Tibial nerve (tissue), 3 donors: ENCODE measurements around the gene NBEA.

ENCODE experiments used
- CTCF ChIP-seq, 5 experiments: fragments of 200-600 bp in 3 of 5; fragments of 450-650 bp in 2 of 5; sonication (generic) in 3 of 5; IDR thresholded peaks; one replicate each; pipeline ENCODE4 v1.5.1; 2016 to 2019; ENCODE audit warnings: antibody characterized with exemption in 5 of 5, mild to moderate bottlenecking in 3 of 5, moderate library complexity in 2 of 5
- POLR2A ChIP-seq, 2 donors: fragments of 450-650 bp; IDR thresholded peaks; one replicate each; pipeline ENCODE4 v1.6.1; 2017; ENCODE audit warnings: antibody characterized with exemption in 2 of 2, mild to moderate bottlenecking in 2 of 2, moderate library complexity in 2 of 2

- TF ChIP-seq CTCF (IDR thresholded peaks at IDR 0.05), result no peak
- TF ChIP-seq POLR2A (IDR thresholded peaks at IDR 0.05), result no peak
Observed at GRCh38 chr13:35129500-35129899, 187.4 kb downstream of the NBEA start.
